Measurements from ENCODE around the gene SHB.
"Not testable (repeated sequence)": the region's sequence is repeated elsewhere in the genome, so short reads cannot be mapped to it uniquely, and the experiment has no call there.

The SHB gene

GRCh38 chr9:37917313-37917731, 151.7 kb downstream of the SHB start:
- Histone ChIP-seq H3K9ac (ENCODE audit: low read depth, low read length) (no peak overlapping the region), H3K4me3 (ENCODE audit: low read depth, low read length) (no peak overlapping the region), H3K27me3 (ENCODE audit: control insufficient read depth, insufficient read depth, low read length) (no peaks in the 10 kb centered on the region), H3K27ac (ENCODE audit: low read depth, low read length) (no peak overlapping the region), H3K36me3 (ENCODE audit: control insufficient read depth, insufficient read depth, low read length) (0 out of 2 replicates have a peak, but pooled peaks cover 6% of the 10 kb centered on the region), H3K4me1 (ENCODE audit: control insufficient read depth, insufficient read depth, low read length) (peaks cover 12% of the 10 kb centered on the region), H3K9me3 (ENCODE audit: control insufficient read depth, insufficient read depth, low read length) (no peaks in the 10 kb centered on the region)

- no peak overlapping the region for H3K27ac ChIP-seq (ENCODE audit: low read depth, low read length)
Measured at GRCh38 chr9:37916471-37917312, 152.3 kb downstream of the SHB start.

GRCh38 chr9:37915911-37916470, 153.0 kb downstream of the SHB start:
- no peak overlapping the region for H3K4me3 ChIP-seq (ENCODE audit: low read depth, low read length)
- 0 out of 2 replicates have a peak, but pooled peaks cover 6% of the 10 kb centered on the region for H3K36me3 ChIP-seq (ENCODE audit: control insufficient read depth, insufficient read depth, low read length)
- H3K27me3 ChIP-seq (ENCODE audit: control insufficient read depth, insufficient read depth, low read length), result no peaks in the 10 kb centered on the region
- H3K9ac ChIP-seq (ENCODE audit: low read depth, low read length), result no peak overlapping the region
- H3K4me1 ChIP-seq (ENCODE audit: control insufficient read depth, insufficient read depth, low read length), result peaks cover 12% of the 10 kb centered on the region
- no peaks in the 10 kb centered on the region for H3K9me3 ChIP-seq (ENCODE audit: control insufficient read depth, insufficient read depth, low read length)
- no peak overlapping the region for H3K27ac ChIP-seq (ENCODE audit: low read depth, low read length)

More at GRCh38 chr9:37916471-37917312, 152.3 kb downstream of the SHB start:
- Histone ChIP-seq H3K27me3 (ENCODE audit: control insufficient read depth, insufficient read depth, low read length) (no peaks in the 10 kb centered on the region), H3K9me3 (ENCODE audit: control insufficient read depth, insufficient read depth, low read length) (no peaks in the 10 kb centered on the region), H3K4me1 (ENCODE audit: control insufficient read depth, insufficient read depth, low read length) (peaks cover 12% of the 10 kb centered on the region), H3K4me3 (ENCODE audit: low read depth, low read length) (no peak overlapping the region), H3K9ac (ENCODE audit: low read depth, low read length) (no peak overlapping the region), H3K36me3 (ENCODE audit: control insufficient read depth, insufficient read depth, low read length) (0 out of 2 replicates have a peak, but pooled peaks cover 6% of the 10 kb centered on the region)

- Histone ChIP-seq H3K27me3 (ENCODE audit: control insufficient read depth, insufficient read depth, low read length) (no peaks in the 10 kb centered on the region), H3K9ac (ENCODE audit: low read depth, low read length) (no peak overlapping the region), H3K4me1 (ENCODE audit: control insufficient read depth, insufficient read depth, low read length) (peaks cover 4% of the 10 kb centered on the region), H3K36me3 (ENCODE audit: control insufficient read depth, insufficient read depth, low read length) (0 out of 2 replicates have a peak, but pooled peaks cover 6% of the 10 kb centered on the region), H3K9me3 (ENCODE audit: control insufficient read depth, insufficient read depth, low read length) (no peaks in the 10 kb centered on the region), H3K4me3 (ENCODE audit: low read depth, low read length) (no peak overlapping the region), H3K27ac (ENCODE audit: low read depth, low read length) (no peak overlapping the region)
Measured at GRCh38 chr9:37914701-37915358, 154.2 kb downstream of the SHB start.

- 0 out of 2 replicates have a peak, but pooled peaks cover 6% of the 10 kb centered on the region for H3K36me3 ChIP-seq (ENCODE audit: control insufficient read depth, insufficient read depth, low read length)
- no peaks in the 10 kb centered on the region for H3K4me1 ChIP-seq (ENCODE audit: control insufficient read depth, insufficient read depth, low read length)
- no peaks in the 10 kb centered on the region for H3K9me3 ChIP-seq (ENCODE audit: control insufficient read depth, insufficient read depth, low read length)
- H3K9ac ChIP-seq (ENCODE audit: low read depth, low read length), result no peak overlapping the region
- H3K27ac ChIP-seq (ENCODE audit: low read depth, low read length), result no peak overlapping the region
- no peaks in the 10 kb centered on the region for H3K27me3 ChIP-seq (ENCODE audit: control insufficient read depth, insufficient read depth, low read length)
- no peak overlapping the region for H3K4me3 ChIP-seq (ENCODE audit: low read depth, low read length)
Measured at GRCh38 chr9:37914154-37914551, 154.9 kb downstream of the SHB start.

GRCh38 chr9:37913480-37914153, 155.4 kb downstream of the SHB start:
- H3K27ac ChIP-seq (ENCODE audit: low read depth, low read length), result no peak overlapping the region
- no peaks in the 10 kb centered on the region for H3K4me1 ChIP-seq (ENCODE audit: control insufficient read depth, insufficient read depth, low read length)
- H3K9ac ChIP-seq (ENCODE audit: low read depth, low read length), result no peak overlapping the region
- no peak overlapping the region for H3K4me3 ChIP-seq (ENCODE audit: low read depth, low read length)
- H3K27me3 ChIP-seq (ENCODE audit: control insufficient read depth, insufficient read depth, low read length), result no peaks in the 10 kb centered on the region
- H3K9me3 ChIP-seq (ENCODE audit: control insufficient read depth, insufficient read depth, low read length), result no peaks in the 10 kb centered on the region
- 0 out of 2 replicates have a peak, but pooled peaks cover 6% of the 10 kb centered on the region for H3K36me3 ChIP-seq (ENCODE audit: control insufficient read depth, insufficient read depth, low read length)

GRCh38 chr9:37911271-37911681, 157.8 kb downstream of the SHB start:
- H3K4me3 ChIP-seq (ENCODE audit: low read depth, low read length), result no peak overlapping the region

GRCh38 chr9:37910271-37910670, 158.8 kb downstream of the SHB start:
- Histone ChIP-seq H3K27me3 (ENCODE audit: control insufficient read depth, insufficient read depth, low read length) (no peaks in the 10 kb centered on the region), H3K4me3 (ENCODE audit: low read depth, low read length) (no peak overlapping the region), H3K27ac (ENCODE audit: low read depth, low read length) (no peak overlapping the region), H3K9me3 (ENCODE audit: control insufficient read depth, insufficient read depth, low read length) (no peaks in the 10 kb centered on the region), H3K4me1 (ENCODE audit: control insufficient read depth, insufficient read depth, low read length) (no peaks in the 10 kb centered on the region), H3K36me3 (ENCODE audit: control insufficient read depth, insufficient read depth, low read length) (no peaks in the 10 kb centered on the region), H3K9ac (ENCODE audit: low read depth, low read length) (no peak overlapping the region)

More at GRCh38 chr9:37911271-37911681, 157.8 kb downstream of the SHB start:
- no peak overlapping the region for H3K9ac ChIP-seq (ENCODE audit: low read depth, low read length)
- no peaks in the 10 kb centered on the region for H3K4me1 ChIP-seq (ENCODE audit: control insufficient read depth, insufficient read depth, low read length)
- H3K27me3 ChIP-seq (ENCODE audit: control insufficient read depth, insufficient read depth, low read length), result no peaks in the 10 kb centered on the region
- no peak overlapping the region for H3K27ac ChIP-seq (ENCODE audit: low read depth, low read length)
- no peaks in the 10 kb centered on the region for H3K36me3 ChIP-seq (ENCODE audit: control insufficient read depth, insufficient read depth, low read length)
- no peaks in the 10 kb centered on the region for H3K9me3 ChIP-seq (ENCODE audit: control insufficient read depth, insufficient read depth, low read length)

GRCh38 chr9:37909836-37910235, 159.2 kb downstream of the SHB start:
- not testable (repeated sequence) for H3K9me3 ChIP-seq (ENCODE audit: control insufficient read depth, insufficient read depth, low read length); H3K27ac ChIP-seq (ENCODE audit: low read depth, low read length); H3K27me3 ChIP-seq (ENCODE audit: control insufficient read depth, insufficient read depth, low read length); H3K4me1 ChIP-seq (ENCODE audit: control insufficient read depth, insufficient read depth, low read length); H3K9ac ChIP-seq (ENCODE audit: low read depth, low read length); H3K4me3 ChIP-seq (ENCODE audit: low read depth, low read length); H3K36me3 ChIP-seq (ENCODE audit: control insufficient read depth, insufficient read depth, low read length)

- H3K4me3 ChIP-seq (ENCODE audit: low read depth, low read length), result no peak overlapping the region
- no peaks in the 10 kb centered on the region for H3K36me3 ChIP-seq (ENCODE audit: control insufficient read depth, insufficient read depth, low read length)
- H3K27me3 ChIP-seq (ENCODE audit: control insufficient read depth, insufficient read depth, low read length), result no peaks in the 10 kb centered on the region
- no peak overlapping the region for H3K27ac ChIP-seq (ENCODE audit: low read depth, low read length)
- H3K4me1 ChIP-seq (ENCODE audit: control insufficient read depth, insufficient read depth, low read length), result 0 out of 2 replicates have a peak, but pooled peaks cover 3% of the 10 kb centered on the region
- H3K9me3 ChIP-seq (ENCODE audit: control insufficient read depth, insufficient read depth, low read length), result no peaks in the 10 kb centered on the region
- H3K9ac ChIP-seq (ENCODE audit: low read depth, low read length), result no peak overlapping the region
Measured at GRCh38 chr9:37909326-37909725, 159.7 kb downstream of the SHB start.

All from HUES48 (cell line).